ENCODE measurements around the gene PLA2G4A. TPM values are rescaled to one million over a fixed set of nuclear protein-coding genes. Genes with fewer than 3 reads are reported as not detected.
A peak's percentile ranks its signal among the peaks of the same experiment; 100 is the strongest.

PLA2G4A gene
- total and polyA plus RNA-seq, 2 donors (not counting 3 experiments of a cell fraction or from before 2014, with no cell fraction given): 8.2 to 13.3 TPM

GRCh38 chr1:186977266-186977957 is 148.7 kb downstream of the PLA2G4A start:
- H3K9me1 ChIP-seq (replicated peaks; ENCODE audit: control insufficient read depth, extremely low read depth, insufficient read depth, low read length): no peaks in the 10 kb centered on the region
- peak overlapping the region in 2 of 3 experiments; percentile 39 to 72 for H3K4me3 ChIP-seq (replicated peaks in 1 of 3; ENCODE audit: insufficient read depth in 1 of 3, low read depth in 1 of 3, low read length in 3 of 3)
- H2AFZ ChIP-seq (ENCODE audit: low read depth, low read length): no peak overlapping the region
- no peaks in the 10 kb centered on the region for H3K36me3 ChIP-seq (ENCODE audit: control insufficient read depth in 2 of 2, extremely low read depth in 1 of 2, insufficient read depth in 2 of 2, low read length in 2 of 2)
- FAIRE-seq (peak; percentile 83), DNase-seq (ENCODE audit: low read depth, low spot score) (peak; percentile 83)
- no peaks in the 10 kb centered on the region for H4K20me1 ChIP-seq (replicated peaks; ENCODE audit: control insufficient read depth, extremely low read depth, insufficient read depth, low read length)
- intact Hi-C loops (cut with micrococcal nuclease) (loop anchor here (1.0 to 5.0 kb wide), 4 partner anchors 60 to 573 kb away; no protein-coding TSS in a partner anchor), dilution Hi-C loops (cut with MboI; ENCODE audit: extremely low pct_ligation_motif_present, low sequenced_read_pairs) (no loop called here)
- H3K4me2 ChIP-seq (ENCODE audit: insufficient read depth, low read length): peak overlapping the region; percentile 92
- peaks cover 10% of the 10 kb centered on the region for H3K79me2 ChIP-seq (ENCODE audit: control insufficient read depth, insufficient read depth, low read length)
- H3K9ac ChIP-seq (replicated peaks; ENCODE audit: extremely low read depth, insufficient read depth, low read length): peak overlapping the region; percentile 86
- no peaks in the 10 kb centered on the region for H3K27me3 ChIP-seq (ENCODE audit: control insufficient read depth in 2 of 2, insufficient read depth in 2 of 2, low read length in 2 of 2)
- TSS peak; percentile 74 for BruUV-seq (replicated peaks)
- H3K27ac ChIP-seq (ENCODE audit: insufficient read depth, low read depth, low read length): peak overlapping the region; percentile 93
- ChIA-PET POLR2A (interaction anchor here (0.6 to 1.4 kb wide), 2 partner anchors 297 to 376 kb away, joined by 5 to 7 read pairs; partner anchors contain the start of gene PTGS2), CTCF (interaction anchor here (0.7 to 5.0 kb wide), 9 partner anchors 9 to 603 kb away, joined by 3 to 41 read pairs (median 5); partner anchors contain the start of gene TPR)
- peaks cover 52% of the 10 kb centered on the region for H3K4me1 ChIP-seq (ENCODE audit: control insufficient read depth, extremely low read depth, insufficient read depth, low read length)
- TF ChIP-seq JUN (IDR thresholded peaks at IDR 0.05; ENCODE audit: borderline replicate concordance, insufficient read depth, insufficient read length, low read depth) (peak; percentile 53), GATA2 (IDR thresholded peaks at IDR 0.05; ENCODE audit: insufficient read depth, insufficient read length, low read depth, low read length) (no peak), FOS (IDR thresholded peaks at IDR 0.05; ENCODE audit: borderline replicate concordance, insufficient read depth, low read length) (peak; percentile 72)
- H3K9me3 ChIP-seq (replicated peaks; ENCODE audit: control insufficient read depth, insufficient read depth, low read length): no peaks in the 10 kb centered on the region
